GM12892 (cell line): ENCODE results near the gene ADIPOQ.
"Not testable (repeated sequence)": the region's sequence is repeated elsewhere in the genome, so short reads cannot be mapped to it uniquely, and the experiment has no call there.

Experiments
- DNase-seq: peaks from one replicate; pipeline ENCODE4 v3.0.0; 2011; ENCODE audit not compliant: insufficient read length
- FAIRE-seq: peaks from 2 replicates; lab custom pipeline; 2011; peaks lifted over from hg19 to GRCh38; lab: Jason Lieb, UNC
- POLR2A ChIP-seq: IDR thresholded peaks from 2 replicates; pipeline ENCODE4 v1.6.1; 2011; ENCODE audit warnings: low read depth, low read length, control low read depth
- POLR2AphosphoS5 ChIP-seq: IDR thresholded peaks from 2 replicates; pipeline ENCODE4 v1.6.1; 2011; ENCODE audit warnings: low read depth, low read length, control low read depth
- TAF1 ChIP-seq: IDR thresholded peaks from 2 replicates; pipeline ENCODE4 v1.6.1; 2011; ENCODE audit warnings: low read depth, mild to moderate bottlenecking, control low read depth, low read length, borderline replicate concordance

Gene ADIPOQ

GRCh38 chr3:186828340-186828739 lies 14.2 kb upstream of the ADIPOQ start:
- TF ChIP-seq POLR2AphosphoS5 (no peak), POLR2A (no peak), TAF1 (no peak)
- no peak for FAIRE-seq
- no peak for DNase-seq

GRCh38 chr3:186831798-186832197 lies 10.7 kb upstream of the ADIPOQ start:
- DNase-seq (no peak), FAIRE-seq (no peak)
- TF ChIP-seq TAF1 (no peak), POLR2AphosphoS5 (no peak), POLR2A (no peak)

- no peak for DNase-seq
- FAIRE-seq, result no peak
- TF ChIP-seq TAF1, result no peak
- TF ChIP-seq POLR2AphosphoS5, result no peak
- no peak for TF ChIP-seq POLR2A
These were observed 10.2 kb upstream of the ADIPOQ start for GRCh38 chr3:186832276-186832675.

- TF ChIP-seq POLR2AphosphoS5 (no peak), TAF1 (no peak), POLR2A (no peak)
- DNase-seq (no peak), FAIRE-seq (no peak)
These were observed 2.5 kb upstream of the ADIPOQ start for GRCh38 chr3:186839874-186840641.

GRCh38 chr3:186841620-186842019 lies 890 bp upstream of the ADIPOQ start:
- FAIRE-seq, result no peak
- no peak for DNase-seq
- TF ChIP-seq POLR2AphosphoS5 (no peak), TAF1 (no peak), POLR2A (no peak)

- FAIRE-seq (no peak), DNase-seq (no peak)
- TF ChIP-seq POLR2AphosphoS5 (no peak), POLR2A (no peak), TAF1 (no peak)
These were observed 526 bp downstream of the ADIPOQ start for GRCh38 chr3:186843039-186843432.

- FAIRE-seq (no peak), DNase-seq (no peak)
- no peak for TF ChIP-seq POLR2AphosphoS5
- TF ChIP-seq POLR2A, result no peak
- no peak for TF ChIP-seq TAF1
These were observed 2.4 kb downstream of the ADIPOQ start for GRCh38 chr3:186844908-186845307.

GRCh38 chr3:186845756-186846155 lies 3.2 kb downstream of the ADIPOQ start:
- TF ChIP-seq POLR2A (no peak), TAF1 (no peak), POLR2AphosphoS5 (no peak)
- FAIRE-seq, result no peak
- DNase-seq, result no peak

GRCh38 chr3:186847437-186847836 lies 4.9 kb downstream of the ADIPOQ start:
- no peak for DNase-seq
- FAIRE-seq, result no peak
- no peak for TF ChIP-seq POLR2A
- TF ChIP-seq TAF1, result no peak
- no peak for TF ChIP-seq POLR2AphosphoS5

- DNase-seq (no peak), FAIRE-seq (peak; percentile 89)
- TF ChIP-seq POLR2AphosphoS5 (no peak), TAF1 (no peak), POLR2A (no peak)
These were observed 7.0 kb downstream of the ADIPOQ start for GRCh38 chr3:186849374-186849975.

- not testable (repeated sequence) for FAIRE-seq, DNase-seq
These were observed 9.3 kb downstream of the ADIPOQ start for GRCh38 chr3:186851835-186852234.

- FAIRE-seq (no peak), DNase-seq (no peak)
These were observed 10.5 kb downstream of the ADIPOQ start for GRCh38 chr3:186852994-186853393.

More at GRCh38 chr3:186852994-186853393, 10.5 kb downstream of the ADIPOQ start:
- no peak for TF ChIP-seq POLR2A
- TF ChIP-seq TAF1, result no peak
- TF ChIP-seq POLR2AphosphoS5, result no peak
